H1 (cell line): ENCODE measurements around the gene CORO6. TPM values are rescaled to one million over a fixed set of nuclear protein-coding genes. Genes with fewer than 3 reads are reported as not detected.

Experiments used
- CTCF ChIA-PET: fragments of 300-600 bp; sonication (Branson Sonifier 250); formaldehyde crosslinking; loops from one replicate; lab custom pipeline; 2021; ENCODE audit not compliant: partially characterized antibody; lab: Charles Lee
- POLR2A ChIA-PET: fragments of 300-600 bp; sonication (Branson Sonifier 250); formaldehyde crosslinking; loops from one replicate; lab custom pipeline; 2021; ENCODE audit warnings: inconsistent platforms; ENCODE audit not compliant: partially characterized antibody; lab: Charles Lee
- DNase-seq, 2 experiments: peaks; one replicate each; pipeline versions ENCODE4 v3.0.0 to v3.0.0-alpha.2; 2010 to 2022; ENCODE audit warnings: low spot score in 2 of 2, low read depth in 1 of 2, mixed read lengths in 1 of 2
- FAIRE-seq: peaks from 2 replicates; lab custom pipeline; 2011; peaks lifted over from hg19 to GRCh38; lab: Jason Lieb, UNC
- H2AFZ ChIP-seq: 2 replicates; pipeline ENCODE4 v1.8.1; 2012; ENCODE audit warnings: low read length, inconsistent platforms
- H2AK5ac ChIP-seq: 2 replicates; pipeline ENCODE4 v1.6.1; 2013; ENCODE audit warnings: low read depth, low read length
- H2BK120ac ChIP-seq: replicated peaks from 2 replicates; pipeline ENCODE3; 2013; ENCODE audit warnings: low read depth, low read length, inconsistent platforms
- H2BK12ac ChIP-seq: 2 replicates; pipeline ENCODE4 v1.6.1; 2013; ENCODE audit warnings: low read depth, low read length
- H2BK15ac ChIP-seq: 2 replicates; pipeline ENCODE4 v1.6.1; 2013; ENCODE audit warnings: low read length
- H2BK20ac ChIP-seq: 2 replicates; pipeline ENCODE4 v1.6.1; 2013; ENCODE audit warnings: low read length
- H2BK5ac ChIP-seq: 2 replicates; pipeline ENCODE4 v1.6.1; 2013; ENCODE audit warnings: low read depth, low read length
- H3K14ac ChIP-seq: 2 replicates; pipeline ENCODE4 v1.6.1; 2013; ENCODE audit warnings: inconsistent platforms; ENCODE audit not compliant: insufficient read length
- H3K18ac ChIP-seq: 2 replicates; pipeline ENCODE4 v1.6.1; 2013; ENCODE audit warnings: low read length; ENCODE audit errors: extremely low read depth
- H3K23ac ChIP-seq: 2 replicates; pipeline ENCODE4 v1.6.1; 2013; ENCODE audit warnings: inconsistent platforms; ENCODE audit not compliant: insufficient read length
- H3K23me2 ChIP-seq: 2 replicates; pipeline ENCODE4 v1.6.1; 2013; ENCODE audit warnings: low read depth, low read length
- H3K27ac ChIP-seq: 2 replicates; pipeline ENCODE4 v1.6.1; 2011; ENCODE audit warnings: low read depth, low read length, inconsistent platforms
- H3K27me3 ChIP-seq, 4 experiments: replicated peaks in 1 of 4; 1 replicate in 1 of 4; 2 replicates in 3 of 4; pipeline versions ENCODE4 v1.6.1 to v1.8.1; 2011 to 2013; ENCODE audit warnings: low read length in 3 of 4, mild to moderate bottlenecking in 3 of 4, inconsistent platforms in 2 of 4, mixed read lengths in 2 of 4, moderate library complexity in 1 of 4; ENCODE audit not compliant: control insufficient read depth in 3 of 4, insufficient read depth in 3 of 4; ENCODE audit errors: extremely low read depth in 1 of 4
- H3K36me3 ChIP-seq, 4 experiments: 2 replicates each; pipeline versions ENCODE4 v1.6.1 to v1.8.1; 2011 to 2013; ENCODE audit warnings: mild to moderate bottlenecking in 4 of 4, low read length in 3 of 4, moderate library complexity in 2 of 4, control low read depth in 1 of 4, inconsistent platforms in 1 of 4; ENCODE audit not compliant: insufficient read depth in 4 of 4, control insufficient read depth in 2 of 4
- H3K4ac ChIP-seq: replicated peaks from 2 replicates; pipeline ENCODE3; 2013; ENCODE audit warnings: low read length, low read depth, mixed read lengths, inconsistent platforms; ENCODE audit not compliant: insufficient read length
- H3K4me1 ChIP-seq, 4 experiments: replicated peaks in 1 of 4; 1 replicate in 1 of 4; 2 replicates in 3 of 4; pipeline versions ENCODE4 v1.6.1 to v1.8.1; 2011 to 2013; ENCODE audit warnings: low read length in 3 of 4, inconsistent platforms in 2 of 4, mixed read lengths in 1 of 4; ENCODE audit not compliant: insufficient read depth in 4 of 4, control insufficient read depth in 3 of 4
- H3K4me2 ChIP-seq, 2 experiments: 2 replicates each; pipeline versions ENCODE4 v1.6.1 to v1.8.1; 2011 to 2013; ENCODE audit warnings: low read depth in 2 of 2, low read length in 2 of 2, control low read depth in 1 of 2, inconsistent platforms in 1 of 2, mild to moderate bottlenecking in 1 of 2; ENCODE audit not compliant: insufficient read depth in 1 of 2
- H3K4me3 ChIP-seq, 4 experiments: fragments of 200-600, 300-600 bp in 1 of 4; sonication (generic), shearing (Covaris generic), sonication (Bioruptor Twin) in 1 of 4; 2 replicates each; pipeline versions ENCODE4 v1.5.1 to v1.8.1; 2011 to 2016; ENCODE audit warnings: low read length in 4 of 4, low read depth in 3 of 4, control low read depth in 2 of 4, inconsistent platforms in 2 of 4, mild to moderate bottlenecking in 2 of 4, mixed read lengths in 1 of 4, moderate library complexity in 1 of 4; ENCODE audit not compliant: insufficient read depth in 2 of 4; ENCODE audit errors: extremely low read depth in 1 of 4
- H3K56ac ChIP-seq: replicated peaks from 2 replicates; pipeline ENCODE3; 2013; ENCODE audit warnings: low read depth, mild to moderate bottlenecking, mixed read lengths, low read length, inconsistent platforms; ENCODE audit not compliant: insufficient read length
- H3K79me1 ChIP-seq: 2 replicates; pipeline ENCODE4 v1.6.1; 2013; ENCODE audit warnings: low read depth, low read length, control low read depth
- H3K79me2 ChIP-seq, 2 experiments: 2 replicates each; pipeline versions ENCODE4 v1.6.1 to v1.8.1; 2012 to 2013; ENCODE audit warnings: low read length in 2 of 2, mild to moderate bottlenecking in 2 of 2, inconsistent platforms in 1 of 2; ENCODE audit not compliant: insufficient read depth in 2 of 2, control insufficient read depth in 1 of 2
- H3K9ac ChIP-seq, 4 experiments: replicated peaks in 1 of 4; 1 replicate in 1 of 4; 2 replicates in 3 of 4; pipeline versions ENCODE4 v1.6.1 to v1.8.1; 2011 to 2013; ENCODE audit warnings: low read depth in 3 of 4, low read length in 3 of 4, control low read depth in 2 of 4, mild to moderate bottlenecking in 2 of 4, moderate library complexity in 2 of 4, inconsistent platforms in 1 of 4; ENCODE audit errors: extremely low read depth in 1 of 4
- H3K9me3 ChIP-seq, 2 experiments: 2 replicates each; pipeline versions ENCODE4 v1.6.1 to v1.8.1; 2012 to 2013; ENCODE audit warnings: mild to moderate bottlenecking in 2 of 2, moderate library complexity in 2 of 2, control low read depth in 1 of 2, inconsistent platforms in 1 of 2, low read depth in 1 of 2, low read length in 1 of 2, mixed read lengths in 1 of 2; ENCODE audit not compliant: insufficient read depth in 2 of 2
- H4K20me1 ChIP-seq, 2 experiments: replicated peaks in 1 of 2; 2 replicates each; pipeline versions ENCODE3 to v1.8.1; 2011 to 2013; ENCODE audit warnings: inconsistent platforms in 2 of 2, low read length in 2 of 2, mild to moderate bottlenecking in 1 of 2; ENCODE audit not compliant: insufficient read depth in 2 of 2, control insufficient read depth in 1 of 2
- H4K5ac ChIP-seq: 2 replicates; pipeline ENCODE4 v1.6.1; 2013; ENCODE audit warnings: low read length, low read depth, mixed read lengths, inconsistent platforms; ENCODE audit not compliant: insufficient read length
- H4K8ac ChIP-seq: 2 replicates; pipeline ENCODE4 v1.8.0; 2013; ENCODE audit warnings: mild to moderate bottlenecking, moderate library complexity, low read length, inconsistent platforms; ENCODE audit not compliant: insufficient read depth; ENCODE audit errors: extremely low read depth
- H4K91ac ChIP-seq: replicated peaks from 2 replicates; pipeline ENCODE3; 2013; ENCODE audit warnings: low read length, mixed read lengths, inconsistent platforms; ENCODE audit not compliant: insufficient read length
- EGR1 ChIP-seq: IDR thresholded peaks from 2 replicates; pipeline ENCODE4 v1.6.1; 2011; ENCODE audit warnings: low read depth, low read length, borderline replicate concordance
- NANOG ChIP-seq: IDR thresholded peaks from 2 replicates; pipeline ENCODE4 v1.6.1; 2011; ENCODE audit warnings: low read length, low read depth, mild to moderate bottlenecking, inconsistent platforms; ENCODE audit not compliant: insufficient read depth, poor library complexity, severe bottlenecking
- SP4 ChIP-seq: IDR thresholded peaks from 2 replicates; pipeline ENCODE4 v1.6.1; 2012; ENCODE audit warnings: low read length, inconsistent platforms
- WGBS, 2 experiments: shearing (Covaris generic) in 1 of 2; methylation state at CpG; one replicate each; pipeline versions ENCODE4 v1.1.6 to v1.1.7; 2013 to 2015; ENCODE audit warnings: low lambda C conversion rate in 2 of 2, mixed read lengths in 2 of 2, inconsistent platforms in 1 of 2, low coverage in 1 of 2, missing lambda C conversion rate in 1 of 2; ENCODE audit not compliant: insufficient replicate concordance in 2 of 2, insufficient coverage in 1 of 2, insufficient read length in 1 of 2; ENCODE audit errors: extremely low coverage in 1 of 2, missing lambda C conversion rate in 1 of 2; 5-methylcytosine and 5-hydroxymethylcytosine counted together
- polyA plus RNA-seq, 7 experiments: library from polyadenylated mRNA; depleted of rRNA in 3 of 7; stranded (reverse) in 5 of 7; unstranded in 2 of 7; fragments of >200 nt in 5 of 7; fragments of 200-250 nt in 2 of 7; gene quantifications; 1 replicate in 5 of 7; 2 replicates in 1 of 7; 4 replicates in 1 of 7; pipeline versions ENCODE4 v1.2.1 to v1.2.3, GENCODE V29; 2011 to 2013; ENCODE audit warnings: missing spikeins in 2 of 7, mixed read lengths in 2 of 7
- total RNA-seq: library from RNA; stranded (reverse); fragmentation: NEBNext Ultra II Directional; extraction: Animal tissue kit (Norgen Biotek cat#: 25700); gene quantifications from 2 replicates; pipeline ENCODE4 v1.2.1, GENCODE V29; 2021

Gene CORO6
- total and polyA plus RNA-seq, 2 of the 8 experiments (the other 6 are each of a cell fraction or from before 2014, with no cell fraction given) = 2.5 to 8.6 TPM

- Histone ChIP-seq H4K5ac (no peak overlapping the region), H3K27ac (no peak overlapping the region), H3K9me3 (peaks cover 0 to 11% of the 10 kb centered on the region in 2 experiments; a peak in 1 of 4 replicates), H2BK15ac (no peak overlapping the region), H2AK5ac (no peak overlapping the region), H3K4me2 (no peak overlapping the region), H3K14ac (no peak overlapping the region), H3K23ac (no peak overlapping the region), H3K23me2 (peaks cover 11% of the 10 kb centered on the region), H3K56ac (no peak overlapping the region), H2BK120ac (no peak overlapping the region), H2BK5ac (no peak overlapping the region), H3K79me2 (no peaks in the 10 kb centered on the region), H3K18ac (no peak overlapping the region), H3K4ac (no peak overlapping the region), H3K4me3 (no peak overlapping the region), H2AFZ (no peak overlapping the region), H4K20me1 (peaks cover 5% of the 10 kb centered on the region in 2 experiments), H3K27me3 (peaks cover 14 to 36% (median 29%) of the 10 kb centered on the region in 4 experiments), H3K36me3 (peaks cover 0 to 7% (median 0%) of the 10 kb centered on the region in 4 experiments; a peak in 1 of 8 replicates), H2BK12ac (no peak overlapping the region), H3K4me1 (peaks cover 10 to 29% (median 22%) of the 10 kb centered on the region in 4 experiments), H4K91ac (no peak overlapping the region), H2BK20ac (no peak overlapping the region), H4K8ac (no peak overlapping the region), H3K9ac (no peak overlapping the region), H3K79me1 (peaks cover 2% of the 10 kb centered on the region; the same call in 1 of the 2 replicates)
- WGBS, 2 experiments = 96% methylated on average over 12 of the region's 12 CpGs; no CpG with 5 or more reads in 1 of the 2 experiments
- FAIRE-seq (no peak), DNase-seq (no peak)
- ChIA-PET CTCF (interaction anchor here (0.8 to 12.8 kb wide), 5 partner anchors 11 to 43 kb away, joined by 3 to 99 read pairs (median 6); partner anchors contain the start of genes ABHD15, ANKRD13B and TP53I13), POLR2A (interaction anchor here (1.6 kb wide), 1 partner anchor 20 kb away, joined by 4 read pairs; no protein-coding TSS in a partner anchor)
- TF ChIP-seq EGR1 (no peak), NANOG (no peak), SP4 (no peak)
Observed at GRCh38 chr17:29612094-29612403, 10.7 kb downstream of the CORO6 start.
